H1 (cell line): ENCODE measurements around the gene TNFRSF18. TPM values are rescaled to one million over a fixed set of nuclear protein-coding genes. Genes with fewer than 3 reads are reported as not detected.

Experiments used
- CTCF ChIA-PET: fragments of 300-600 bp; sonication (Branson Sonifier 250); formaldehyde crosslinking; loops from one replicate; lab custom pipeline; 2021; ENCODE audit not compliant: partially characterized antibody; lab: Charles Lee
- POLR2A ChIA-PET: fragments of 300-600 bp; sonication (Branson Sonifier 250); formaldehyde crosslinking; loops from one replicate; lab custom pipeline; 2021; ENCODE audit warnings: inconsistent platforms; ENCODE audit not compliant: partially characterized antibody; lab: Charles Lee
- DNase-seq, 2 experiments: peaks; one replicate each; pipeline versions ENCODE4 v3.0.0 to v3.0.0-alpha.2; 2010 to 2022; ENCODE audit warnings: low spot score in 2 of 2, low read depth in 1 of 2, mixed read lengths in 1 of 2
- FAIRE-seq: peaks from 2 replicates; lab custom pipeline; 2011; peaks lifted over from hg19 to GRCh38; lab: Jason Lieb, UNC
- H2AFZ ChIP-seq: 2 replicates; pipeline ENCODE4 v1.8.1; 2012; ENCODE audit warnings: low read length, inconsistent platforms
- H2AK5ac ChIP-seq: 2 replicates; pipeline ENCODE4 v1.6.1; 2013; ENCODE audit warnings: low read depth, low read length
- H2BK120ac ChIP-seq: replicated peaks from 2 replicates; pipeline ENCODE3; 2013; ENCODE audit warnings: low read depth, low read length, inconsistent platforms
- H2BK12ac ChIP-seq: 2 replicates; pipeline ENCODE4 v1.6.1; 2013; ENCODE audit warnings: low read depth, low read length
- H2BK15ac ChIP-seq: 2 replicates; pipeline ENCODE4 v1.6.1; 2013; ENCODE audit warnings: low read length
- H2BK20ac ChIP-seq: 2 replicates; pipeline ENCODE4 v1.6.1; 2013; ENCODE audit warnings: low read length
- H2BK5ac ChIP-seq: 2 replicates; pipeline ENCODE4 v1.6.1; 2013; ENCODE audit warnings: low read depth, low read length
- H3K14ac ChIP-seq: 2 replicates; pipeline ENCODE4 v1.6.1; 2013; ENCODE audit warnings: inconsistent platforms; ENCODE audit not compliant: insufficient read length
- H3K18ac ChIP-seq: 2 replicates; pipeline ENCODE4 v1.6.1; 2013; ENCODE audit warnings: low read length; ENCODE audit errors: extremely low read depth
- H3K23ac ChIP-seq: 2 replicates; pipeline ENCODE4 v1.6.1; 2013; ENCODE audit warnings: inconsistent platforms; ENCODE audit not compliant: insufficient read length
- H3K23me2 ChIP-seq: 2 replicates; pipeline ENCODE4 v1.6.1; 2013; ENCODE audit warnings: low read depth, low read length
- H3K27ac ChIP-seq: 2 replicates; pipeline ENCODE4 v1.6.1; 2011; ENCODE audit warnings: low read depth, low read length, inconsistent platforms
- H3K27me3 ChIP-seq, 4 experiments: replicated peaks in 1 of 4; 1 replicate in 1 of 4; 2 replicates in 3 of 4; pipeline versions ENCODE4 v1.6.1 to v1.8.1; 2011 to 2013; ENCODE audit warnings: low read length in 3 of 4, mild to moderate bottlenecking in 3 of 4, inconsistent platforms in 2 of 4, mixed read lengths in 2 of 4, moderate library complexity in 1 of 4; ENCODE audit not compliant: control insufficient read depth in 3 of 4, insufficient read depth in 3 of 4; ENCODE audit errors: extremely low read depth in 1 of 4
- H3K36me3 ChIP-seq, 4 experiments: 2 replicates each; pipeline versions ENCODE4 v1.6.1 to v1.8.1; 2011 to 2013; ENCODE audit warnings: mild to moderate bottlenecking in 4 of 4, low read length in 3 of 4, moderate library complexity in 2 of 4, control low read depth in 1 of 4, inconsistent platforms in 1 of 4; ENCODE audit not compliant: insufficient read depth in 4 of 4, control insufficient read depth in 2 of 4
- H3K4ac ChIP-seq: replicated peaks from 2 replicates; pipeline ENCODE3; 2013; ENCODE audit warnings: low read length, low read depth, mixed read lengths, inconsistent platforms; ENCODE audit not compliant: insufficient read length
- H3K4me1 ChIP-seq, 4 experiments: replicated peaks in 1 of 4; 1 replicate in 1 of 4; 2 replicates in 3 of 4; pipeline versions ENCODE4 v1.6.1 to v1.8.1; 2011 to 2013; ENCODE audit warnings: low read length in 3 of 4, inconsistent platforms in 2 of 4, mixed read lengths in 1 of 4; ENCODE audit not compliant: insufficient read depth in 4 of 4, control insufficient read depth in 3 of 4
- H3K4me2 ChIP-seq, 2 experiments: 2 replicates each; pipeline versions ENCODE4 v1.6.1 to v1.8.1; 2011 to 2013; ENCODE audit warnings: low read depth in 2 of 2, low read length in 2 of 2, control low read depth in 1 of 2, inconsistent platforms in 1 of 2, mild to moderate bottlenecking in 1 of 2; ENCODE audit not compliant: insufficient read depth in 1 of 2
- H3K4me3 ChIP-seq, 4 experiments: fragments of 200-600, 300-600 bp in 1 of 4; sonication (generic), shearing (Covaris generic), sonication (Bioruptor Twin) in 1 of 4; 2 replicates each; pipeline versions ENCODE4 v1.5.1 to v1.8.1; 2011 to 2016; ENCODE audit warnings: low read length in 4 of 4, low read depth in 3 of 4, control low read depth in 2 of 4, inconsistent platforms in 2 of 4, mild to moderate bottlenecking in 2 of 4, mixed read lengths in 1 of 4, moderate library complexity in 1 of 4; ENCODE audit not compliant: insufficient read depth in 2 of 4; ENCODE audit errors: extremely low read depth in 1 of 4
- H3K56ac ChIP-seq: replicated peaks from 2 replicates; pipeline ENCODE3; 2013; ENCODE audit warnings: low read depth, mild to moderate bottlenecking, mixed read lengths, low read length, inconsistent platforms; ENCODE audit not compliant: insufficient read length
- H3K79me1 ChIP-seq: 2 replicates; pipeline ENCODE4 v1.6.1; 2013; ENCODE audit warnings: low read depth, low read length, control low read depth
- H3K79me2 ChIP-seq, 2 experiments: 2 replicates each; pipeline versions ENCODE4 v1.6.1 to v1.8.1; 2012 to 2013; ENCODE audit warnings: low read length in 2 of 2, mild to moderate bottlenecking in 2 of 2, inconsistent platforms in 1 of 2; ENCODE audit not compliant: insufficient read depth in 2 of 2, control insufficient read depth in 1 of 2
- H3K9ac ChIP-seq, 4 experiments: replicated peaks in 1 of 4; 1 replicate in 1 of 4; 2 replicates in 3 of 4; pipeline versions ENCODE4 v1.6.1 to v1.8.1; 2011 to 2013; ENCODE audit warnings: low read depth in 3 of 4, low read length in 3 of 4, control low read depth in 2 of 4, mild to moderate bottlenecking in 2 of 4, moderate library complexity in 2 of 4, inconsistent platforms in 1 of 4; ENCODE audit errors: extremely low read depth in 1 of 4
- H3K9me3 ChIP-seq, 2 experiments: 2 replicates each; pipeline versions ENCODE4 v1.6.1 to v1.8.1; 2012 to 2013; ENCODE audit warnings: mild to moderate bottlenecking in 2 of 2, moderate library complexity in 2 of 2, control low read depth in 1 of 2, inconsistent platforms in 1 of 2, low read depth in 1 of 2, low read length in 1 of 2, mixed read lengths in 1 of 2; ENCODE audit not compliant: insufficient read depth in 2 of 2
- H4K20me1 ChIP-seq, 2 experiments: replicated peaks in 1 of 2; 2 replicates each; pipeline versions ENCODE3 to v1.8.1; 2011 to 2013; ENCODE audit warnings: inconsistent platforms in 2 of 2, low read length in 2 of 2, mild to moderate bottlenecking in 1 of 2; ENCODE audit not compliant: insufficient read depth in 2 of 2, control insufficient read depth in 1 of 2
- H4K5ac ChIP-seq: 2 replicates; pipeline ENCODE4 v1.6.1; 2013; ENCODE audit warnings: low read length, low read depth, mixed read lengths, inconsistent platforms; ENCODE audit not compliant: insufficient read length
- H4K8ac ChIP-seq: 2 replicates; pipeline ENCODE4 v1.8.0; 2013; ENCODE audit warnings: mild to moderate bottlenecking, moderate library complexity, low read length, inconsistent platforms; ENCODE audit not compliant: insufficient read depth; ENCODE audit errors: extremely low read depth
- H4K91ac ChIP-seq: replicated peaks from 2 replicates; pipeline ENCODE3; 2013; ENCODE audit warnings: low read length, mixed read lengths, inconsistent platforms; ENCODE audit not compliant: insufficient read length
- GABPA ChIP-seq: IDR thresholded peaks from 2 replicates; pipeline ENCODE4 v1.6.1; 2011; ENCODE audit warnings: mild to moderate bottlenecking, low read length, moderate library complexity, borderline replicate concordance; ENCODE audit not compliant: insufficient read depth
- JUND ChIP-seq: IDR thresholded peaks from 2 replicates; pipeline ENCODE4 v1.6.1; 2011; ENCODE audit warnings: mild to moderate bottlenecking, improper control_type of control experiment, low read length
- MAFK ChIP-seq: IDR thresholded peaks from 2 replicates; pipeline ENCODE4 v1.6.1; 2012; ENCODE audit warnings: low read depth, mild to moderate bottlenecking, improper control_type of control experiment, low read length
- SAP30 ChIP-seq: fragments of 300-600 bp; sonication (generic); IDR thresholded peaks from 2 replicates; pipeline ENCODE4 v1.7.1; 2012; ENCODE audit warnings: low read length, moderate library complexity, mild to moderate bottlenecking, inconsistent platforms; ENCODE audit not compliant: insufficient read depth, insufficient replicate concordance
- YY1 ChIP-seq: IDR thresholded peaks from 2 replicates; pipeline ENCODE4 v1.6.1; 2011; ENCODE audit warnings: low read depth, mild to moderate bottlenecking, low read length
- WGBS, 2 experiments: shearing (Covaris generic) in 1 of 2; methylation state at CpG; one replicate each; pipeline versions ENCODE4 v1.1.6 to v1.1.7; 2013 to 2015; ENCODE audit warnings: low lambda C conversion rate in 2 of 2, mixed read lengths in 2 of 2, inconsistent platforms in 1 of 2, low coverage in 1 of 2, missing lambda C conversion rate in 1 of 2; ENCODE audit not compliant: insufficient replicate concordance in 2 of 2, insufficient coverage in 1 of 2, insufficient read length in 1 of 2; ENCODE audit errors: extremely low coverage in 1 of 2, missing lambda C conversion rate in 1 of 2; 5-methylcytosine and 5-hydroxymethylcytosine counted together
- polyA plus RNA-seq, 7 experiments: library from polyadenylated mRNA; depleted of rRNA in 3 of 7; stranded (reverse) in 5 of 7; unstranded in 2 of 7; fragments of >200 nt in 5 of 7; fragments of 200-250 nt in 2 of 7; gene quantifications; 1 replicate in 5 of 7; 2 replicates in 1 of 7; 4 replicates in 1 of 7; pipeline versions ENCODE4 v1.2.1 to v1.2.3, GENCODE V29; 2011 to 2013; ENCODE audit warnings: missing spikeins in 2 of 7, mixed read lengths in 2 of 7
- total RNA-seq: library from RNA; stranded (reverse); fragmentation: NEBNext Ultra II Directional; extraction: Animal tissue kit (Norgen Biotek cat#: 25700); gene quantifications from 2 replicates; pipeline ENCODE4 v1.2.1, GENCODE V29; 2021
- TF ChIP-seq, protein P1 (sequence below), 3 experiments: IDR thresholded peaks; 1 replicate in 2 of 3; 2 replicates in 1 of 3; pipeline versions ENCODE4 v1.5.1 to v1.6.1; 2011; ENCODE audit warnings: low read length in 3 of 3, mild to moderate bottlenecking in 3 of 3, inconsistent platforms in 2 of 3, low read depth in 1 of 3, moderate library complexity in 1 of 3; ENCODE audit not compliant: insufficient read depth in 1 of 3; ENCODE audit errors: control extremely low read depth in 1 of 3

The TNFRSF18 gene
- total and polyA plus RNA-seq, 2 of the 8 experiments (the other 6 are each of a cell fraction or from before 2014, with no cell fraction given), result 1.5 to 2.5 TPM

DNA sequence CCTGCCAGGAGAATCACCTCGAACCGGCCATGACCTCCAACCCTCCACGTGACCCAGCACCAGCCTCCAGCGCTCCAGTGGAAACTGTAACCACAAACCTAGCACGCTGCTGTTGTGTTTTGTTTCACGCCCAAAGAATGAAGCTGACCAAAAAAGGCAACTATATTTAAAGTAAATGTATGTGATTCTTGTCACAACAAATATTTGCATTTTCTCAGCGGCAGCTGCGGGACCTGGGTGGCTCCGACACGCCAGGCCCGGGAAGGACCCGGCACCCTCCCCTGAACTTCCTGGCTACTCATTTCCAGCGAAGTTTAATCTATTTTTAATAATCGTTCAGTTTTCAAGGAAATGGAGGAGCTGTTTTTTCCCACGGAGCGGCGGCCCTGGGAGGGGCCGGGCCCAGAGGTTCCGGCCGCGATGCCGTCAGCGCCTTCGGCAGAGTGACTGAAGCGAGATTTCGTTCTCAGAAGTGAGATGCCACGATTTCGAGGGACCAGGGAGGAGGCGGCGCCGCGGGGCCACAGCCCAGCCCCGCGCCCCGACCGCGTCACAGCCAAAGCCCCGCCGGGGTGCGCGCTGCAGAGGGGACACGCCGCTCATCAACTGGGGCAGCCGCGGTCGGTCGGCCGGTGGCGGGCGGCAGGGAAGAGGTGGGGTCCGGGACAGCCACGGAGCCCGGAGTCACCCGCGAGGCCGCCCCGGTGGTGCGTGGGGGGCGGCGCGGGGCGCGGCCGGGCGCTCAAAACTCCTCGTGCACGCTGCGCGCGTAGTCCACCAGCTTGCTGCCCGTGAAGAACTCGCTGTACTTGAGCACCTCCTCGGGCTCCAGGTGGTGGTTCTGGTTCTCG lies 10.6 kb upstream of the TNFRSF18 start:
- Histone ChIP-seq H3K27ac (no peak overlapping the region), H3K9ac (no peak overlapping the region), H2AFZ (no peak overlapping the region), H4K8ac (no peak overlapping the region), H3K4me1 (no peaks in the 10 kb centered on the region; a peak in 1 of 7 replicates), H3K36me3 (peaks cover 0 to 21% (median 7%) of the 10 kb centered on the region in 4 experiments; a peak in 6 of 8 replicates), H2BK12ac (no peak overlapping the region), H3K14ac (no peak overlapping the region), H3K4me3 (no peak overlapping the region), H2BK20ac (no peak overlapping the region), H3K23me2 (no peaks in the 10 kb centered on the region), H3K4me2 (no peak overlapping the region), H2BK120ac (no peak overlapping the region), H3K4ac (no peak overlapping the region), H3K9me3 (no peaks in the 10 kb centered on the region), H2AK5ac (no peak overlapping the region), H3K79me2 (no peaks in the 10 kb centered on the region), H3K79me1 (peaks cover 2% of the 10 kb centered on the region; the same call in 1 of the 2 replicates), H2BK5ac (no peak overlapping the region), H4K20me1 (peaks cover 3 to 10% of the 10 kb centered on the region in 2 experiments), H3K18ac (no peak overlapping the region), H3K23ac (no peak overlapping the region), H3K27me3 (no peaks in the 10 kb centered on the region), H3K56ac (no peak overlapping the region), H4K5ac (no peak overlapping the region), H2BK15ac (no peak overlapping the region), H4K91ac (no peak overlapping the region)
- no peak for FAIRE-seq
- ChIA-PET POLR2A (interaction anchor here (0.6 to 4.3 kb wide), 3 partner anchors 10 to 42 kb away, joined by 3 to 15 read pairs (median 6); no protein-coding TSS in a partner anchor), CTCF (interaction anchor here (1.4 to 2.3 kb wide), 3 partner anchors 16 to 95 kb away, joined by 3 to 12 read pairs (median 9); no protein-coding TSS in a partner anchor)
- WGBS, 2 experiments, result 95% methylated on average over 55 of the region's 74 CpGs; no CpG with 5 or more reads in 1 of the 2 experiments
- no peak for DNase-seq
- TF ChIP-seq, protein P1, sequence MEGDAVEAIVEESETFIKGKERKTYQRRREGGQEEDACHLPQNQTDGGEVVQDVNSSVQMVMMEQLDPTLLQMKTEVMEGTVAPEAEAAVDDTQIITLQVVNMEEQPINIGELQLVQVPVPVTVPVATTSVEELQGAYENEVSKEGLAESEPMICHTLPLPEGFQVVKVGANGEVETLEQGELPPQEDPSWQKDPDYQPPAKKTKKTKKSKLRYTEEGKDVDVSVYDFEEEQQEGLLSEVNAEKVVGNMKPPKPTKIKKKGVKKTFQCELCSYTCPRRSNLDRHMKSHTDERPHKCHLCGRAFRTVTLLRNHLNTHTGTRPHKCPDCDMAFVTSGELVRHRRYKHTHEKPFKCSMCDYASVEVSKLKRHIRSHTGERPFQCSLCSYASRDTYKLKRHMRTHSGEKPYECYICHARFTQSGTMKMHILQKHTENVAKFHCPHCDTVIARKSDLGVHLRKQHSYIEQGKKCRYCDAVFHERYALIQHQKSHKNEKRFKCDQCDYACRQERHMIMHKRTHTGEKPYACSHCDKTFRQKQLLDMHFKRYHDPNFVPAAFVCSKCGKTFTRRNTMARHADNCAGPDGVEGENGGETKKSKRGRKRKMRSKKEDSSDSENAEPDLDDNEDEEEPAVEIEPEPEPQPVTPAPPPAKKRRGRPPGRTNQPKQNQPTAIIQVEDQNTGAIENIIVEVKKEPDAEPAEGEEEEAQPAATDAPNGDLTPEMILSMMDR (IDR thresholded peaks at IDR 0.05; ENCODE audit: control extremely low read depth in 1 of 3, insufficient read depth in 1 of 3, low read depth in 1 of 3, low read length in 3 of 3), result no peak
- TF ChIP-seq GABPA (no peak), YY1 (no peak), MAFK (no peak), SAP30 (no peak), JUND (no peak)
